ENCODE results near the gene CRYGC.
"Not testable (repeated sequence)": the region's sequence is repeated elsewhere in the genome, so short reads cannot be mapped to it uniquely, and the experiment has no call there.

The CRYGC gene

GRCh38 chr2:208130712-208131110 is 1.1 kb upstream of the CRYGC start:
- in situ Hi-C loops (cut with HindIII; ENCODE audit: low sequenced_read_pairs): no loop called here
- no peak for DNase-seq (ENCODE audit: low read depth)
- no peak overlapping the region for H3K4me3 ChIP-seq (ENCODE audit: low read depth, low read length)
- no peak for TF ChIP-seq CTCF (IDR thresholded peaks at IDR 0.05; ENCODE audit: low read depth, low read length, missing control alignments)

GRCh38 chr2:208128136-208128535 is 1.5 kb downstream of the CRYGC start:
- no peak for DNase-seq (ENCODE audit: low read depth)
- in situ Hi-C loops (cut with HindIII; ENCODE audit: low sequenced_read_pairs): no loop called here
- H3K4me3 ChIP-seq (ENCODE audit: low read depth, low read length): no peak overlapping the region
- no peak for TF ChIP-seq CTCF (IDR thresholded peaks at IDR 0.05; ENCODE audit: low read depth, low read length, missing control alignments)

GRCh38 chr2:208127090-208127489 is 2.5 kb downstream of the CRYGC start:
- H3K4me3 ChIP-seq (ENCODE audit: low read depth, low read length): no peak overlapping the region
- no peak for TF ChIP-seq CTCF (IDR thresholded peaks at IDR 0.05; ENCODE audit: low read depth, low read length, missing control alignments)
- no peak for DNase-seq (ENCODE audit: low read depth)
- in situ Hi-C loops (cut with HindIII; ENCODE audit: low sequenced_read_pairs): no loop called here

GRCh38 chr2:208125251-208125650 is 4.4 kb downstream of the CRYGC start:
- in situ Hi-C loops (cut with HindIII; ENCODE audit: low sequenced_read_pairs): no loop called here

GRCh38 chr2:208124013-208124715 is 5.5 kb downstream of the CRYGC start, which contains the start of gene CRYGD:
Gene CRYGD (minus strand): TSS chr2:208124524. CDS start chr2:208124473, 51 bp downstream.
- peak within 1 kb of the TSS; percentile 39 for H3K4me3 ChIP-seq (ENCODE audit: low read depth, low read length)
- in situ Hi-C loops (cut with HindIII; ENCODE audit: low sequenced_read_pairs); DNase-seq (ENCODE audit: low read depth): not testable (repeated sequence)

More at GRCh38 chr2:208125251-208125650, 4.4 kb downstream of the CRYGC start:
- no peak for DNase-seq (ENCODE audit: low read depth)
- TF ChIP-seq CTCF (IDR thresholded peaks at IDR 0.05; ENCODE audit: low read depth, low read length, missing control alignments): no peak
- H3K4me3 ChIP-seq (ENCODE audit: low read depth, low read length): no peak overlapping the region

- no peak overlapping the region for H3K4me3 ChIP-seq (ENCODE audit: low read depth, low read length)
- no peak for DNase-seq (ENCODE audit: low read depth)
- in situ Hi-C loops (cut with HindIII; ENCODE audit: low sequenced_read_pairs): no loop called here
- no peak for TF ChIP-seq CTCF (IDR thresholded peaks at IDR 0.05; ENCODE audit: low read depth, low read length, missing control alignments)
Observed at GRCh38 chr2:208122248-208122647, 7.4 kb downstream of the CRYGC start.

- no peak for DNase-seq (ENCODE audit: low read depth)
- H3K4me3 ChIP-seq (ENCODE audit: low read depth, low read length): no peak overlapping the region
- TF ChIP-seq CTCF (IDR thresholded peaks at IDR 0.05; ENCODE audit: low read depth, low read length, missing control alignments): no peak
- in situ Hi-C loops (cut with HindIII; ENCODE audit: low sequenced_read_pairs): no loop called here
Observed at GRCh38 chr2:208118918-208119317, 10.7 kb downstream of the CRYGC start.

GRCh38 chr2:208117390-208117789 is 12.2 kb downstream of the CRYGC start:
- DNase-seq (ENCODE audit: low read depth); in situ Hi-C loops (cut with HindIII; ENCODE audit: low sequenced_read_pairs); H3K4me3 ChIP-seq (ENCODE audit: low read depth, low read length): not testable (repeated sequence)
